Stromal cell of bone marrow (primary cell): ENCODE measurements around the gene MAP10.

ENCODE experiments used
- DNase-seq: peaks from one replicate; pipeline ENCODE4 v3.0.0-alpha.2; 2012; ENCODE audit warnings: low read depth

The MAP10 gene

DNA sequence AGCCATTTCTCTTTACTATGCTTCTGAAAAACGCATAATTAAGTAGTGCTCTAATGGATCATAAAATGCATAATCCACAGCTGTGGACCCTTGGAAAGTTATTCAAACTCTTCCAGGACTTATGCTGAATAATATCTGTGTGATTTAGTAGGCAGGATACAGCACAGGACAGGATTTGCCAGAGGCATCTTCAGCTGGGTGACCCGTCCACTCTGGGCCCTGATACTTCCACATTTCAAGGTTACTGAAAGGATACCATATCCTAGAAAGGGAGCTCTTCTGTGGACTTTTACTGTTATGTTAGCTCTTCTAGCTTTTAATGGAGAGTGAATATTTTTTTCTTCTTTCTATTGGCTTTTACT lies 49.6 kb downstream of the MAP10 start:
- no peak for DNase-seq

DNA sequence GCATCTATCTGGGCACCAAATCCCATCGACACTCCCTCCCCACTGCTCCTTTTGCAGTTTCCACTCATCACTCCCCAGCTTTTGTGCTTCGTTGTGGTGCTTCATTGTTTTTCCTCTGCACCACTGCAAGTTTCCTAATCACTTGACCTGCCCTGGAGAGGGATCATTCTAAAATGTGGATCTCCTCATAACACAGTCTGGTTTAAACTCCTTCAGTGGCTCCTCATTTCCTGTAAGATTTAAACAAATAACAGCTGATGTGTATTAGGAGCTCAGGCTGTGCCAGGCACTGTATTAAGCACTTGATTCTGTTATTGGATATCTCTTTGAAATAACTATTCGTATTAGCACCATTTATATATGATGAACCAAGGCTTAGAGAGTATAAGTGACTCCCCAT lies 51.3 kb downstream of the MAP10 start:
- no peak for DNase-seq
